SU-DHL-6 (cell line): ENCODE data around the gene AANAT.

Experiments used
- CTCF ChIP-seq: fragments of 200-600 bp; sonication (generic); IDR thresholded peaks from one replicate; pipeline ENCODE4 v1.5.1; 2017; ENCODE audit warnings: antibody characterized with exemption, mild to moderate bottlenecking, low read length, moderate library complexity; ENCODE audit not compliant: insufficient read depth, poor library complexity, severe bottlenecking
- EZH2phosphoT487 ChIP-seq: fragments of 200-600 bp; sonication (generic), shearing (Covaris generic); conservative IDR thresholded peaks from 2 replicates; pipeline ENCODE4 v1.6.1; 2018; ENCODE audit warnings: mild to moderate bottlenecking, antibody characterized with exemption, low read length, moderate library complexity, mixed read lengths

- TF ChIP-seq CTCF (no peak), EZH2phosphoT487 (no peak)
Observed at GRCh38 chr17:76462556-76463290, 4.7 kb upstream of the AANAT start.
